Left forelimb (tissue), 1 donor: ENCODE results near the gene UCN2.
"Not testable (repeated sequence)": the region's sequence is repeated elsewhere in the genome, so short reads cannot be mapped to it uniquely, and the experiment has no call there.

Experiments used
- DNase-seq: peaks from one replicate; pipeline ENCODE4 v3.0.0-alpha.2; 2018; ENCODE audit warnings: low spot score

Gene UCN2

GRCh38 chr3:48561045-48561736 lies 2.4 kb downstream of the UCN2 start:
- DNase-seq = no peak

GRCh38 chr3:48560648-48561018 lies 2.9 kb downstream of the UCN2 start:
- DNase-seq = no peak

- no peak for DNase-seq
Measured at GRCh38 chr3:48558493-48559134, 5.0 kb downstream of the UCN2 start.

GRCh38 chr3:48556796-48557626 lies 6.6 kb downstream of the UCN2 start, which contains the start of gene PFKFB4:
Gene PFKFB4, minus strand, starts transcription at chr3:48556803. Its CDS starts 26 bp downstream, at chr3:48556777.
- DNase-seq = peak; percentile 99

- DNase-seq = no peak
Measured at GRCh38 chr3:48555949-48556795, 7.4 kb downstream of the UCN2 start.

DNA sequence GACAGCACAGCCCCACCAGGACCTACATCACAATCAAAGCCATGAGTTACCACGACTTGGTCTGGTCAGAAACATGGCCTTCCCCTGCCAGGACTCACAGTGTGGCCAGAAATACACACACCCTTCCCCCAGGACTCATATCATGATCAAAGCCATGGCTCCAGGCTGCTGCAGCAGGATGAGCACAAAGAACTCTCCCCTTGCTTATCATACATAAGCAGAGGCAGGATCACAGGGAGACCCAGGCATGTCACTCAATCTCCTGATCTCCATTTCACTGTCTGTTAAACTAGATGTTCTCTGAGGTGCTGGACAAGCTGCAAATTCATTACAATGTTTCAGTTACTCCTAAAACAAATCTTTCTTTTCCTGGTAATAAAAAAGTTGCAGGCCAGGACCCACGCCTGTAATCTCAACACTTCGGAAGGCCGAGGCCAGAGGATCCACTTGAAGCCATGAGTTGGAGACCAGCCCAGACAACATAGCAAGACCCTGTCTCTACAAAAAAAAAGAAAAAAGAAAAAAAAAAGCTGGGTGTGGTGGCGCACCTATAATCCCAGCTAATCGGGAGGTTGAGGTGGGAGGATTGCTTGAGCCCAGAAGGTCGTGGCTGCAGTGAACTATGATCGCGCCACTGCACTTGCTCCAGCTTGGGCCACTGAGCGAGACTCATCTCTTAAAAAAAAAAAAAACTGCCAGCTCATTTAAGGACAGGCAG lies 8.2 kb downstream of the UCN2 start:
- DNase-seq = no peak

- DNase-seq = no peak
Measured at GRCh38 chr3:48553886-48554845, 9.4 kb downstream of the UCN2 start.

DNA sequence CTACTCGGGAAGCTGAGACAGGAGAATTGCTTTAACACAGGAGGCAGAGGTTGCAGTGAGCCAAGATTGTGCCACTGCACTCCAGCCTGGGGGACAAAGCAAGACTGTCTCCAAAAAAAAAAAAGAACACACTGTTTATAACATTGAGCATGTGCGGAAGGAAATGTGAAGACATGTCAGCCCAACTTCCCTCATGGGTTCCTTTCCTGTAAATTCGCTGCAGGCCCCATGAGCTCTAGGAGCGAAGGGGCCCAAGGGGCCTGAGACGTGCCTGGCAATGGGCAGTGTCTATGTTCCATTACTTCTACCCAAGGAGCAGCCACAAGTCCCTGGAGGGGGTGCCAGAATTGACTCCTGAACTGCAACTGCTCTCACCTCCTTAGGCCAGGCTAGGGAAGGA lies 10.2 kb downstream of the UCN2 start:
- no peak for DNase-seq

DNA sequence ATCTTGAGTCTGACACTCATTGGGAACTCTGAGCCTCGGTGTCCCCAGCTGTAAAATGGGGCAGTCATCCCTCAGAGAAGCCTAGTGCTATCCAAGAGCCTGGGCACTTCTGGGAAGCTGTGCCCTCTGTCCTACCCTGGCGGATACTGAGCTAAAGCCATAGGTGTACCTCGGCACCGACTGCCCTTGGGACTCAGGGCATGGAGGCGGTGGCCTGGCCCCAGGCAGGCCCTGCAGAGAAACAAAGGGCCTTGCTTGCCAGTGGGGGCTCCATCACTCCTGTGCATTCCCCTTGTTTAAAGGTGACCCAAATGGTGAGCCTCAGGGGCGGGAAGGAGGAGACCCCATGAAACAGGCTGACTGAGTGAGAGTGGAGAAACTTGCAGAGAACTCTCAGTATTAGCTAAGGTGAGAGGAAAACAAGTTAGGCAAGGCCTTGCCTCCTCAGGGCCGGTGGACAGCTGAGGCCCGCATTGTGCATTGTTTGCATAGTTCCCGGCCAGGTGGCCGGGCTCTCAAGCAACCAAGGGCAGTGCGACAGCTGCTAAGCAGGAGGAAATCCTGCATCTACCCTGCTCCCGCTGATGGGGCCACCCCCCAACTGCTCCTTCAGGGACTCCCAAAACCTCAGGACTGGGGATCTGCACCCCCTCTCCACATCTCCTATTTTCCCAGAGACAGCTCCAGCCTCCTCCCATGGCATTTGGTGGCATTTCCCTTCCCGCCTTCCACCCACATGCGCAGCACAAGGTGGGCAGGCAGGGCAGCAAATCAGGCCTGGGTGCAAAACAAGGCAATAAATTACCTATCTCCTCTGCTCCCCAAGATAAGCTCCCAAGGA lies 11.2 kb downstream of the UCN2 start:
- DNase-seq = no peak

- not testable (repeated sequence) for DNase-seq
Measured at GRCh38 chr3:48551651-48552050, 11.9 kb downstream of the UCN2 start.

- peak; percentile 83 for DNase-seq
Measured at GRCh38 chr3:48548729-48549705, 14.6 kb downstream of the UCN2 start.

GRCh38 chr3:48548126-48548525 lies 15.5 kb downstream of the UCN2 start:
- no peak for DNase-seq

DNA sequence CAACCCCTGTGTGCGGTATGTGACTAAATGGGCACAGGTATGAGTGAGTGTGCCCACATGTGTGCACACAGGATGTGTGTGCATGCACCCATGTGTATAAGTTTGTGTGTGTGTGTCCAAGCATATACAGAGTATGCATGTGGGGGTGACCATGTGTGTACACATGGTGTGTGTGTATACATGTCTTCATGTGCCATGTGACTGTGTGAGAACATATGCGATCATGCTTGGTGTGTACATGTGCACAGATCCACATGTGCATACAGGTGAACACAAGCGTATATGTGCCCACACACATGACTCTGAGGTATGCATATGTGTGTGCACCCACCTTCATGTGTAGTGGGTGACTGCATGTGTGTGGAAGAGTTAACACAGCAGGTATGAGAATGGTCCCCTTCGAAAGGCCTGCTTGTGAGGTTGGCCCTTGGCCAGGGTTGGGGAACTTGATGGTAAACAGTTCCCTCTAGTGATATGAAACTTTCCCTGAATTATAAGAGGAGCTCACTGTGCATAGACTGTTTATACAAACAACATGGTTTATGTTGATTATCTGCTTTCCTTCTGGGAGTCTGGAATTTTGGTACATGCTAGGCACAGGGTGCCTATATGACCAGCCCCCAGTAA lies 17.3 kb downstream of the UCN2 start:
- DNase-seq = no peak

DNA sequence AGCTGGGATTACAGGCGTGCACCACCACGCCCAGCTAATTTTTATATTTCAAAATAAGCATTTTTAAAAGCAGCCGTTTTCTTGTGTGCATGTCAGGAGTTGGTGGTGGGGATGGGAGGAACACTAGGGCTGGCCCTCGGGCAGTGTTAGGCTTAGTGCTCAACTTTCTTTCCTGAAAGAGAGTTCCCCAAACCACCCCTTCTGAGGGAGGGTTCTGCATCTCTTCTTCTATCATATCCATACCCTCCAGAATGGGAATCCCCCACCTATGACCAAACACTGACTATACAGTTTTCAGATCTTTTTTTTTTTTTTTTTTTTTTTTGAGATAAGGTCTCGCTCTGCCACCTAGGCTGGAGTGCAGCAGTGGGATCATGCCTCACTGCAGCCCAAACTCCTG lies 19.4 kb downstream of the UCN2 start:
- no peak for DNase-seq

GRCh38 chr3:48543271-48543866 lies 20.2 kb downstream of the UCN2 start:
- no peak for DNase-seq

GRCh38 chr3:48538451-48538850 lies 25.1 kb downstream of the UCN2 start:
- DNase-seq = no peak

DNA sequence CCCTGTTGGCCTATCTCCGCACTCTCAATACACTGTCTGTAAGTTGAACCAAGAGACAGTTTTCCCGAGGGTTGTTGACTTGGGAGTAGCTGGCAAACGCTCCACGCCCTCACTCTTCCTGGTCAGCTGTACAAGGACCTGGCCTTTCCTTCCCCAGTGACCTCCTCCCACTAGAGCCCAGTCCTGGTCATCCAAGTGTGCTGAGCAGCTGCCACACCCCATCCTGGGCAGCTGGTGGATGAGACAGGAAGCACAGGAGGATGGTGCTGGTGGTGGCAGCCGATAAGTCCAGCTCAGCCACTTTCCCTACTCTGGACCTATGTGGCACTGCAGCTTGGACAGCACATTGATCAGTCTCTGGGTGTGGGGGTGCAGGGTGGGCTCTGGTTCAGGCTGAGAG lies 26.8 kb downstream of the UCN2 start:
- no peak for DNase-seq
